ENCODE results near the gene LHX6.

LHX6 gene

GRCh38 chr9:122236681-122237080 is 7.9 kb upstream of the LHX6 start:
- in situ Hi-C loops (cut with MboI; ENCODE audit: low sequenced_read_pairs): no loop called here

GRCh38 chr9:122234022-122234748 is 5.4 kb upstream of the LHX6 start:
- in situ Hi-C loops (cut with MboI; ENCODE audit: low sequenced_read_pairs): no loop called here

GRCh38 chr9:122232796-122233306 is 4.1 kb upstream of the LHX6 start:
- in situ Hi-C loops (cut with MboI; ENCODE audit: low sequenced_read_pairs): no loop called here

GRCh38 chr9:122229485-122229837 is 704 bp upstream of the LHX6 start:
- in situ Hi-C loops (cut with MboI; ENCODE audit: low sequenced_read_pairs): no loop called here

- in situ Hi-C loops (cut with MboI; ENCODE audit: low sequenced_read_pairs): no loop called here
Observed at GRCh38 chr9:122228191-122228567, 578 bp downstream of the LHX6 start.

- in situ Hi-C loops (cut with MboI; ENCODE audit: low sequenced_read_pairs): no loop called here
Observed at GRCh38 chr9:122227575-122227900, 1.2 kb downstream of the LHX6 start.

GRCh38 chr9:122226758-122227574 is 1.8 kb downstream of the LHX6 start:
- in situ Hi-C loops (cut with MboI; ENCODE audit: low sequenced_read_pairs): no loop called here

- in situ Hi-C loops (cut with MboI; ENCODE audit: low sequenced_read_pairs): no loop called here
Observed at GRCh38 chr9:122226142-122226757, 2.5 kb downstream of the LHX6 start.

- in situ Hi-C loops (cut with MboI; ENCODE audit: low sequenced_read_pairs): no loop called here
Observed at GRCh38 chr9:122225312-122226141, 3.2 kb downstream of the LHX6 start.

- in situ Hi-C loops (cut with MboI; ENCODE audit: low sequenced_read_pairs): no loop called here
Observed at GRCh38 chr9:122223435-122223834, 5.3 kb downstream of the LHX6 start.

- in situ Hi-C loops (cut with MboI; ENCODE audit: low sequenced_read_pairs): no loop called here
Observed at GRCh38 chr9:122222791-122223190, 6.0 kb downstream of the LHX6 start.

GRCh38 chr9:122221183-122221811 is 7.5 kb downstream of the LHX6 start:
- in situ Hi-C loops (cut with MboI; ENCODE audit: low sequenced_read_pairs): no loop called here

- in situ Hi-C loops (cut with MboI; ENCODE audit: low sequenced_read_pairs): no loop called here
Observed at GRCh38 chr9:122220673-122221182, 8.0 kb downstream of the LHX6 start.

- in situ Hi-C loops (cut with MboI; ENCODE audit: low sequenced_read_pairs): no loop called here
Observed at GRCh38 chr9:122219856-122220672, 8.7 kb downstream of the LHX6 start.

GRCh38 chr9:122218935-122219855 is 9.6 kb downstream of the LHX6 start:
- in situ Hi-C loops (cut with MboI; ENCODE audit: low sequenced_read_pairs): no loop called here

- in situ Hi-C loops (cut with MboI; ENCODE audit: low sequenced_read_pairs): no loop called here
Observed at GRCh38 chr9:122218071-122218934, 10.5 kb downstream of the LHX6 start.

- in situ Hi-C loops (cut with MboI; ENCODE audit: low sequenced_read_pairs): no loop called here
Observed at GRCh38 chr9:122217640-122218039, 11.1 kb downstream of the LHX6 start.
